GM21381 (cell line): ENCODE measurements around the gene CACNA2D2.

Source experiments
- ATAC-seq: cut with Tn5 transposase; IDR thresholded peaks from one replicate; pipeline ENCODE4 v1.9.1; 2021; ENCODE audit warnings: mild to moderate bottlenecking, moderate library complexity; ENCODE audit not compliant: unreplicated experiment

The CACNA2D2 gene

GRCh38 chr3:50433954-50434353 lies 69.5 kb downstream of the CACNA2D2 start:
- no peak for ATAC-seq

DNA sequence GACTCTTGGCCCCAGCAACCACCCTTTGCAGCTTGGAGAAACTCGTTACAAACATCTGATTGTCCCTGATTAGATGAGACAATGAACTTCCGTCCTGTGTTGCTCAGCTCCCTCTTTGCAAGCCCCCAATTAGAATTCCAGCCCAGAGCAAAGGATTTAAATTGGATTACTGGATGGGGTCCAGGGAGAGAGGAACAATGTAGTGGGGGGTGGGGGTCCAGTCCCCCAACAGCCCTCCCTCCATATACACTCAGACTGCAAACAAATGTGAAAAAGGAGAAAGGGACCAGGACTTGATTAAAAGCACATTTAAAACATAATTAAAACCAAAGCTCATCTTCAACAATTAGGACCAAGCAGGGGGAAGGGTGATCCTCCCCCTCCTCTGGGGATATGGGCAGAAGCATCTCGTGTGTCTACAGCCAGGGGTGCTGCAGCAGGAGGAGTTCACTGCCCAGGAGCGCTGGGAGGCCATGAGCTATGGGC lies 72.4 kb downstream of the CACNA2D2 start:
- no peak for ATAC-seq

- no peak for ATAC-seq
Observed at GRCh38 chr3:50430191-50430590, 73.2 kb downstream of the CACNA2D2 start.

- ATAC-seq, result no peak
Observed at GRCh38 chr3:50428007-50428633, 75.3 kb downstream of the CACNA2D2 start.

DNA sequence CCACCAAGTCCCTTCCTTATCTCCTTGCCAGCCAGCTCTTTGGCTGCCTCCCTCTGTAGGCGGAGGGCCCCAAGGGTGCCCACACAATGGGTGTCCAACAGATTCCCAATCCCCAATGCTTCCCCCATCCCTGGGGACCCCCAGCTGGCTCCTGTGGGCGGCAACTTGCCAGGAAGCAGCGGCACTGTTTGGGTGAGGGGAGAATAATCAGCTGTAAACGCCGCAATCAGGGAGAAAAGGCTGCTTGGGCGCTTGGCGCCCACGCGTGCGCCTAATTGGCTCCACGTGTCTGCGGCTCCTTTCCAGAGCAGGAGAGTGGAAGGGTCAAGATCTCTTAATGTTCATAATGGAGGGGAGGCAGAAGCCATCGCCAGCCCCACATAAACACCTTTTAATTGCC lies 76.2 kb downstream of the CACNA2D2 start:
- no peak for ATAC-seq

DNA sequence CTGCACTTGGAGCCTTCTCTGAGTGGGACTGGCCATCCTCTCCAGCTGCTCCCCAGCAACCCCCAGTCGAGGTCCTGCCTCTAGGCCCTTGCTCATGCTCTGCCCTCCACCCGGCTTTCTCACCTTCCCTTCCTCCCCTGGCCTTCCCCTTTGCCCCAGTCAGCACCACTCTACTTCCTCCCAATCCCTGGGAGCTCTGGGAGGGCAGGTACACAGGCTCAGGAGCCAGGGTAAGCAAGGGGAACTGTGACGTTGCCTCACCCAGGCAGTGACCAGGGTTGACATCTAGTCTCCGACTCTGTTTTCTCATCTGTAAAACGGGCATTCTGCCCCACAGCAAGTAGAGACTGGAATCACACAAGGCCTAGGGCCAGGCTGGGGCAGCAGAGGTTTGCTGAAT lies 77.5 kb downstream of the CACNA2D2 start:
- ATAC-seq, result no peak

- no peak for ATAC-seq
Observed at GRCh38 chr3:50423543-50423942, 79.9 kb downstream of the CACNA2D2 start.

GRCh38 chr3:50422153-50422552 lies 81.3 kb downstream of the CACNA2D2 start:
- ATAC-seq, result no peak

DNA sequence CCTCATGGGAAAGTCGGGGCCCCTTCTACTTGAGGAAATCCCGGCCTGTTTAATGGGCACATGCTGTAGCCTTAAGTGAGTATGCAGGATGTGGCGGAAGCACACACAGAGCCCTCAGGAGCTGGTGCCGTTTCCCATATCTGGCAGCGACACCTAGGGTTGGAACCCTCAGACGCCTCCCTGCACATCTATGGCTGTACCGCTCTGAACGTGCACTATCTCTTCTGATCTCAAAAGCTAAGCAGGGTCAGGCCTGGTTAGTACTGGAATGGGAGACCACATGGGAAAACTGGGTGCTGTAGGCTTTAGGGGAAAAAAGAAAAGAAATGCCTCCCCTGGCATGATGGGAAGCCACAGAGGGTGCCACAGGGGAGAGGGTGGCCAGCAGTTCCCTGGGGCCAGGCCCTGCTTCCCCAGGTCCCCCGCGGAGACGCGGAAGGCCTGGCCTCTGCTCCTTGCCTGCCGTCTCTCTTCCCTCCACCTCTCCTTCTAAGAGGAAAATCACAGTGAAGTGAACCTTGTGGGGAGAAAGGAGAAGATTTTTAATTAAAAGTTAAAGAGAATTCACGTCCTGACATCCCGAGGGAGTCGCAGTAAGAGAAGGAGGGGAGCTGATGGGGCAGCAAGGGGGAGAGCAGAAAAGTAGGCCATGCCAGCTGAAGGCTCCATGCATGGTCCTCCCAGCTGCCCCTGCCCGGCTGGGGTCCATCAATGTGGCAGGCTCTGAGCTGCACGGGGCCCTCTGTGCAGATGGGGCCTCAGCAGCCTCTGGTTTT lies 83.7 kb downstream of the CACNA2D2 start:
- ATAC-seq, result no peak

GRCh38 chr3:50418850-50419249 lies 84.6 kb downstream of the CACNA2D2 start:
- ATAC-seq, result no peak

DNA sequence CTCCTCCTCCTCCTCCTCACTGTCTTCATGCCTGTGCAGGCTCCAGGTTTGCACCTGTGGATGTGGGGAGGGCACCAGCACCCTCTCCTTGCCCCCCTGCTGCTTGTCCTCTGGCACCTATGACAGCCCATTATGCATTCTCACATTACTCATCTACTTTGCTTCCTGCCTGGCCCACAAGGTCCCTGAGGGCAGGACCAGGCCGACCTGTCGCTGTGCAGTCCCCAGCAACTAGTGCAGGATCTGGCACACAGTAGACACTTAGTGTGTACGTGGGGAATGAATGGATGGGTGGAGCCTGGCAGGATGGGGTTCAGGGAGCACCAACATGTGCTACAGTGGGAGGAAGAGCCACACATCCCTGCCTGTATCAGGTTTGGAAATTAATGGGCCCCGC lies 85.8 kb downstream of the CACNA2D2 start:
- ATAC-seq, result no peak

GRCh38 chr3:50416736-50417636 lies 86.4 kb downstream of the CACNA2D2 start:
- ATAC-seq, result no peak

DNA sequence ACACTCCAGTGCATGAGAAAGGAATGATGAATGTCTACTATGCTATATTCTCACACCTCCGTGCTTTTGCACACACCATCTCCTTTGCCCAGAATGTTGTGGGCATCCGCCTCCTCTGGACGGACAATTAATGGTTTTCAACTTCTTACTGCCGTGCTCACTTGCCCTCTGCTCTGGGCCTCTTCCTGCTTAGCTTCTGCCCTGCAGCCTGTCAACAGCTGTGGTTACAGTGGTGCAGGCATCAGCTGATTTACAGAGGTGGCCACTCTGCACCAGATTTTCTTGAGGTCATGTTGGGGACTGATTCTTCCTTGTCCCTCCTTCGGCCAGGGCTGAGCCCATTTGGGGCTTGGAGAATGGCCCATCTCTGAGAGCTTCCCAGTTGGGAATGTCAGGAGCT lies 87.6 kb downstream of the CACNA2D2 start:
- no peak for ATAC-seq

DNA sequence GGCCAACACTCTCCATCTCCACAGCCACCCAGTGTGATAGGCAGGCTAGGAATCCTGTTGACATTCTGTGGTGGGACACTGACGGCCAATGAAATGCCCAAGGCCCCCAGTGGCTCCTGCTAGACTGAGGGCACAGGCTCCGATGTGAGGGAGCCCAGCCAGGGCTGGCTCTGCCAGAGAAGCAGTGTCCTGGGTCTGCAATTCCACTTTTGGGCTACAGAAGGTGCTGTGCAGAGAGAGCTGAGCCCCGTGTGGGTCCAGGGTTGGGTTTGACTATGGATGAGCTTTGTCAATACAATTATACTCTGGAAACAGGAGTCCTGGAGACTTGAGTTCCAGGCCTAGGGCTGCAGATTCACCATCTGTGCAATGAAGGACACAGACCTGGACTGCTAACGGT lies 88.4 kb downstream of the CACNA2D2 start:
- ATAC-seq, result no peak

DNA sequence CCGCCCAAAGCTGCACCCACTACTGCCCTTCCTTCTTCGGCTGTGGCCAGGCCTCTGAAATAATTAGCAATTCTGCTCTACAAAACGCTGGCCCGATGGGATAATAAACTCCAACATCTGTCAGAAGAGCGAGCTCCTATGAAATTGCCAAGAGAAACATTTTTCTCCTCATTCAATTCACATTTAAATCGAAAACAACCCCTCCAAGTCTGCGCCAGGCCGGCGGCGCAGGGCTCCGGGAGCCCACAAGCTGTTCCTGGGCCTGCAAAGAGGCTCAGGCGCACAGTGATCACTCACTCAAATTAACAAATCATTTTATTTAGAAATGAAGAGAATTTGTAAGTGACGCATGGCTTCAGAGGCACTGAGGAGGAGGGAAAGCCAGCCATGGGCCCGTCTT lies 88.8 kb downstream of the CACNA2D2 start:
- no peak for ATAC-seq

DNA sequence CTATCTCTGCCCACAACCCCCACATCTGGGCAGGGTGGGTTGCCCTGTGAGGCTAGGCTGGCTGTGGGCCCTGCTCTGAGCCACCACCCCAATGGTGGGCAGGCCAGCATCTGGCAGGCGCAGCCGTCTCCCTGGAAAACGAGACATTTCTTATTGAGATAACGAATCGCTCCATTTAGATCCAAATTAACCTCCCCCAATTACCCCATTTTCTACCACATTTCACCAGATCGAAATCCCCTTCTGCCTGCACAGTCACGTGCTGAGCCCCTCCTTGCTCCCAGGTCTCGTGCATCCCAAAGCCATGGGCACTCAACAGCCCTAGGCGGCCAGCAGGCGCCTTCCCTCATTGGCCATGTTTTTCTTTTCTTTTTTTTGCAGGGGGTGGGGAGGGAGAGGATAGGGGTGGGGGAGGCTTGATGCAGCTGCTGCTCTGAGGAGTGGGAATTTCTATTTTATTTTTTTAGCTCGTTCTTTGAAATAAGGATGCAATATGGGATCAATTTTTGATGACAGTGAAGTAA lies 91.1 kb downstream of the CACNA2D2 start:
- ATAC-seq, result no peak

GRCh38 chr3:50411229-50411628 lies 92.2 kb downstream of the CACNA2D2 start:
- ATAC-seq, result no peak

DNA sequence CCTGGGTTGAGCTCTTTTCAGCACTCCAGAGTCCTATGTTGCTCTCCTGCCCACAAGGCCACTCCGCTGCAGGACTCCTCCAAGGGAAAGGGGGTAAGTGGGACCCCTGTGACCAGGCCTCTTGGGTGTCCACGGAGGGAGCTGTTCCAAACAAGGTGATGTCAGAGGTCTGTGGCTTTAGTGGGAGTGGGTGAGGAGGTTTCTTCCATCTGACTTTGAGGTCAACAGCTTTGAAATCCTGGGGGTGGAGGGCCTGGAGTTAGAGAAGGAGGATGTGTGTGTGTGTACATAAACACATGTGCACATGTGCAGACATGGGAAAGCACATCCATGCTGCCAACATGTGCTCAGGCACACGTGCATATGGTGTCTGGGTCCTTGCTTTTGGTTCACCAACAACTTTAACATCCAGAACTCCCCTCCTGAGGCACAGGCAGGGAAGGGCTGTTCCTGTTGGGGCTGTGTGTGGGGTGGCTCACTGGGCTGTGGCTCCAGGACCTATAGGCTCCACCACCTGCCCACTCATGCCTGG lies 92.8 kb downstream of the CACNA2D2 start:
- ATAC-seq, result no peak

DNA sequence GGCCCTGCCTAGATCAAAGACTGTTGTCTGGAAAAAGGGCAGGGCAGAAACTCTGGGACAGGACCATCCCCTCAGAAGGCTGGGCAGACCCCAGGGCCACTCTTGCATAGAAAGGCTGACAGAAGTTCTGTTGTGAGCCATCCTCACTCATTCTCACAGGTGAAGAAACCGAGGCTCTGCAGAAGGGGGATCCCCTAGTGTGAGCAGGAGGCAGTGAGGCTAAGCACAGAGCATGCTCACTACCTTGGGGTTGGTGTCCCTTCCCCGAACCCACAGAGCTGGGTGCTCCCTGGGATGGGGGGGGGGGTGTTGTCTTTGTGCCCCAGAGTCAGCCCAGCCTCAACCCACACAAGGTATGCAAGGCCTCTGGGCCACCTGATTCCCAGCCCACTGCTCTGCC lies 93.2 kb downstream of the CACNA2D2 start:
- ATAC-seq, result no peak

- no peak for ATAC-seq
Observed at GRCh38 chr3:50408443-50408944, 94.9 kb downstream of the CACNA2D2 start.

- no peak for ATAC-seq
Observed at GRCh38 chr3:50406487-50406886, 96.9 kb downstream of the CACNA2D2 start.
